ELF-1 (cell line): ENCODE data around the gene HSFY2.
"Not testable (repeated sequence)": the region's sequence is repeated elsewhere in the genome, so short reads cannot be mapped to it uniquely, and the experiment has no call there.

ENCODE experiments used
- DNase-seq: peaks from one replicate; pipeline ENCODE4 v3.0.0-alpha.2; 2016; ENCODE audit warnings: low read depth, low spot score

The HSFY2 gene

GRCh38 chrY:18773635-18774034 lies at the start of gene HSFY2:
Gene HSFY2 (minus strand): TSS chrY:18773735. CDS start chrY:18773618, 117 bp downstream.
- not testable (repeated sequence) for DNase-seq

- DNase-seq = not testable (repeated sequence)
These were observed 42.2 kb upstream of the HSFY2 start for GRCh38 chrY:18815751-18816150.

DNA sequence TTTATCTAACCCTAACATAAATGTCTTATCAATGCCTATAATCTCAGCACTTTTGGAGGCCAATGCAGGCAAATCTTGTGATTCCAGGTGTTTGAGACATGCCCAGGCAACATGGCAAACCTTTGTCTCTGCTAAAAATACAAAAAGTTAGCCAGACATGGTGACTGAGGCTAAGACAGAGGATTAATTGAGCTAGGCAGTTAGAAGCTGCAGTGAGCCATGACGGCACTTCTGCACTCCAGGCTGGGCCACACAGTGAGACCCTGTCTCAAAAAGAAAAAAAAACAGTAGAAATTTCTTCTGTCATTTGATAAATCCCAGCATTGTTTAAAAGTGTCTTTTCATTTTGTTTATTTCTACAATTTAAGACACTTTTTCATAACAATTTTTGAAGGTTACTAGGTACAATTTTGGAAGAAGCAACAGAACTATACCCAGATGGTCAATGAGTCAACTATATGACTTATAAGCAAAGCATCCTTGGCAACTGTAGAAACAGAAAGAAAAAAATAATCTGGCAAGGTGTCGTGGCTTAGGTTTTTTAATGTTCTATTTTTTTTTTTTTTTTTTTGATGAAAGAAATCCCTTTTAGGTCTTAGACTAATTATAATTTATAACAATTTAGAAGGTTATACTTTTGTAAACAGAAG lies 15.3 kb upstream of the HSFY2 start:
- not testable (repeated sequence) for DNase-seq

- not testable (repeated sequence) for DNase-seq
These were observed 19.5 kb downstream of the HSFY2 start for GRCh38 chrY:18754077-18754476.

- not testable (repeated sequence) for DNase-seq
These were observed 20.3 kb downstream of the HSFY2 start for GRCh38 chrY:18753133-18753815.

- not testable (repeated sequence) for DNase-seq
These were observed 49.8 kb downstream of the HSFY2 start for GRCh38 chrY:18723714-18724113.
